ENCODE results near the gene TESK1.
A peak's percentile ranks its signal among the peaks of the same experiment; 100 is the strongest.
"Not testable (repeated sequence)": the region's sequence is repeated elsewhere in the genome, so short reads cannot be mapped to it uniquely, and the experiment has no call there.

Gene TESK1

DNA sequence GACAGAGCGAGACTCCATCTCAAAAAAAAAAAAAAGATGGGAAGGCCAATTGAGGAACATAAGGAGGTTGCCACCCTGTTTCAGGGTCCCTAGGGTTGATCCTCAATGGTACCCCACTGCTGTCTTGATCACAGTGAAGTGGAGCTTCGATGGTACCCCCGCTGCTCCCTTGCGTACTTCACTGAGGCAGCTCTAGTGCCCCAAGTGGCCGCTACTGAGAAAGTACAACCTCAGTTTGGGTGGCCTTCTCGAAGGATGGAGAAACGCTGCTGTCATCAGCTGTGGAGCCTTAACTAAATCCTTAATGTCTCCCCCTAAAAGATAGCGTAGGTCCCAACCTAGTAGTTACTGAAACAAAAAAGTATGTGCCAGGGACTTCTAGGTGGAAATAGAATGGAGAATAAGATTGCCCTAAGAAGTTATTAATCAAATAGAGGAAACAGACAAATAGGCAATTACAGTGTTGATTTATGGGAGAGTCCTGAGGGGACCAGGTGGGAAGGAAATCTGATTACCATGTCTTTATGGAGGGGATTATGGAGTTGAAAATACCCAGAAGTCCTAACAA lies 6.3 kb downstream of the TESK1 start:
- Histone ChIP-seq H3K27me3 (no peaks in the 10 kb centered on the region), H3K36me3 (no peaks in the 10 kb centered on the region), H3K9me3 (no peaks in the 10 kb centered on the region), H3K4me1 (no peaks in the 10 kb centered on the region), H3K4me3 (ENCODE audit: low read depth, low read length) (no peak overlapping the region)
- peak; percentile 54 for DNase-seq
- TF ChIP-seq, protein P1, sequence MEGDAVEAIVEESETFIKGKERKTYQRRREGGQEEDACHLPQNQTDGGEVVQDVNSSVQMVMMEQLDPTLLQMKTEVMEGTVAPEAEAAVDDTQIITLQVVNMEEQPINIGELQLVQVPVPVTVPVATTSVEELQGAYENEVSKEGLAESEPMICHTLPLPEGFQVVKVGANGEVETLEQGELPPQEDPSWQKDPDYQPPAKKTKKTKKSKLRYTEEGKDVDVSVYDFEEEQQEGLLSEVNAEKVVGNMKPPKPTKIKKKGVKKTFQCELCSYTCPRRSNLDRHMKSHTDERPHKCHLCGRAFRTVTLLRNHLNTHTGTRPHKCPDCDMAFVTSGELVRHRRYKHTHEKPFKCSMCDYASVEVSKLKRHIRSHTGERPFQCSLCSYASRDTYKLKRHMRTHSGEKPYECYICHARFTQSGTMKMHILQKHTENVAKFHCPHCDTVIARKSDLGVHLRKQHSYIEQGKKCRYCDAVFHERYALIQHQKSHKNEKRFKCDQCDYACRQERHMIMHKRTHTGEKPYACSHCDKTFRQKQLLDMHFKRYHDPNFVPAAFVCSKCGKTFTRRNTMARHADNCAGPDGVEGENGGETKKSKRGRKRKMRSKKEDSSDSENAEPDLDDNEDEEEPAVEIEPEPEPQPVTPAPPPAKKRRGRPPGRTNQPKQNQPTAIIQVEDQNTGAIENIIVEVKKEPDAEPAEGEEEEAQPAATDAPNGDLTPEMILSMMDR (IDR thresholded peaks at IDR 0.05; ENCODE audit: low read depth, low read length) = peak; percentile 83

DNA sequence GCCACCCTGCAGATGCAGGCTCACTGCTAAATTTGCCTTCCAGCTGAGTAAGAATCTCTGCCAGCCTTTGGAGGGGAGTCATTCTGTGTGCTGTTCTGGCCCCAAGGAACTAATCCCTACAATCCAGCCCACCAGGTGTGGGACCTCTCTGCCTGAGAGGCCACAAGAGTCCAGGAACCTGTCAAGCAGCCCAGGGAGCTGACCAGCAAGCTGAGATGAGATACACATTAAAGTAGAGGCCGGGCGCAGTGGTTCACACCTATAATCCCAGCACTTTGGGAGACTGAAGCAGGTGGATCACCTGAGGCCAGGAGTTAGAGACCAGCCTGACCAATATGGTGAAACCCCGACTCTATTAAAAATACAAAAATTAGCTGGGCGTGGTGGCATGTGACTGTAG lies 7.0 kb downstream of the TESK1 start:
- not testable (repeated sequence) for H3K4me3 ChIP-seq (ENCODE audit: low read depth, low read length); H3K9me3 ChIP-seq; DNase-seq; H3K27me3 ChIP-seq; H3K36me3 ChIP-seq; H3K4me1 ChIP-seq

DNA sequence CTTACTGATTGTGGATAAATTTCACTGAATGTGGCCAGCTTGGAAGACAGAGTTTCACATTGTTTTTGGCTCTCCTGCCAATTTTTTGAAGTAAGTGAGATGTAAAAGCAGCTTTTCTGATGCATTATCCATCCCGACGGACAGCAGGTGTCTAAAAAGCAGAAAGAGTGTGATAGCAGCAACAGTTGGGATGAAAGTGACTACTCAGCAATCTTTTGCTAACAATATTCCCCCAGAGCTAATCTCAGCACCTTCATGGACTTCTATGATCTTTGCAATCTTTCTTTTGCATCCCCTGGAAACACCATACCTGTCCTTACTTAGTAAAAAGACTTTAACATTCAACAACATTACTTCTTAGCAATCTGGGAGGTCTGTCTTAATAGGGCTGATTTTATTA lies 7.8 kb downstream of the TESK1 start:
- TF ChIP-seq, protein P1 (IDR thresholded peaks at IDR 0.05; ENCODE audit: low read depth, low read length) = no peak
- Histone ChIP-seq H3K4me3 (ENCODE audit: low read depth, low read length) (no peak overlapping the region), H3K27me3 (peaks cover 6% of the 10 kb centered on the region), H3K36me3 (no peaks in the 10 kb centered on the region), H3K9me3 (no peaks in the 10 kb centered on the region), H3K4me1 (no peaks in the 10 kb centered on the region)
- no peak for DNase-seq

DNA sequence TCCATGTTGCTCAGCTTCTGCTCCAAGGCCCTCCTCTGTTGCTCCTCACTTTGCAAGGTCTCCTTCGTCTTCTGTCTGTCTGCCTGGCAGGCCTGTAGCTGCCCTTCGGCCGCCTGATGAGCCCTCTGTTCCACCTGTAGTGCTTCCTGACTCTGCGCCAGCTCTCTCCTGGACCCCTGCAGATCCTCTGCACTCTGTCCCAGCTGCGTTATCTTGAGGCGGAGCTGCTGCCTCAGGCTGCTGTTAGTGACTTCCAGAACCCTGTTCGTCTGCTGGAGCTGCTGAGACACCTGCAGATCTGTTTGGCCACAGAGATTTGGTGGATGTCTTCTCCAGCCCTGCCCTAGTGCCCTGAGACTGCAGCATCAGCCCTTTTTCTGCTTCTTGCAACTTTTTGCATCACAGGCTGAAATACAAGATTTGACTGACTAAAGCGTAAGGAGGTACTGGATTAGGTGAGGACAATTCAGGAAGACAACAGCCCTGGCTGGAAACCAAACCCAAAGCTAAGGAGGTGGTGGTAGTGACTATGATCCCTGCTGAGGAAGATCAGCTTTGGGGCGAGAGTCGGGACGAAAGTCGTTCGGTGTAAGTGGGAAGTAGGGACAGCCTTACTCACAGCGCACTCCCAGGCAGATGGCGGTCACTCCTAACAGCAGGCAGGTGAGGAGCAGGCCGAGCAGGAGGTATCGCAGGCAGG lies 11.1 kb downstream of the TESK1 start:
- Histone ChIP-seq H3K4me3 (ENCODE audit: low read depth, low read length) (no peak overlapping the region), H3K27me3 (peaks cover 6% of the 10 kb centered on the region), H3K4me1 (no peaks in the 10 kb centered on the region), H3K9me3 (no peaks in the 10 kb centered on the region), H3K36me3 (no peaks in the 10 kb centered on the region)
- TF ChIP-seq, protein P1 (IDR thresholded peaks at IDR 0.05; ENCODE audit: low read depth, low read length) = no peak
- DNase-seq = no peak

DNA sequence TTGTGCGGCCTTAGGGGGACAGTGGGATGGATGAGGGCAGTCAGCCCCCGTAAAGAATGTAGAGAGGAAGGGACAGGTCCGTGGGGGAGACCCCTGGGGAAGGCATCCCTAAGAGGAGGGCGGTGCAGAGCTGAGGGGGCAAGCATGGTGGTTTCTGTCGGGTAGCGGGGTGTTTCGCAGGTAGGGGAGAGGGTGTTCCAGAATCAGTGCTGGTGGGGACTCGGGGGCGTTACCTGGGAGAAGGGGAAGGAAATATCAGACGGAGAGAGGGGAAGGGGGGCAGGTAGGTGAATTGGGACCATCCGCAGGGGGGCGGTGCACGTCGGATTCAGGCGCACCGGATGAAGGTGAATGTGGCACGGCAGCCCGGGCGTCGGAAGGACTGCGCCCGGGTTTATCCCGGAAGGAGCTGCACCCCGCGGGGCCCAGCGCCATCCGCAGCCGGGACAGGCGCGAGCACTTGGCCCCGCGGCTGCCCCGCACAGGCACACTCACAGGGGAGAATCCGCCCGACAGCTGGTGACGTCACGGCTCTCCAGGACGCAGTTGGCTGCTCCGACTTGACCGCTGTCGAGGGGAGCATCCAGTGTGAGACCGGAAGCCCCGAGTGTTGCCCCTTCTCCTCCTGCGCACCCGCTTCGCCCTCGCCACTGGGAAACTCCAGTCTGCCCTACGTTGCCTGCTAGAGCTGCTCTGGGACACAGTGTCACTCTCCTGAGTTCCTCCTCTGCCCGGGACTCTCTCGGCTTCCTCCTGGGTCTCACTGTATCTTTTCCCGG lies 11.8 kb downstream of the TESK1 start:
- DNase-seq = peak; percentile 61
- Histone ChIP-seq H3K4me3 (ENCODE audit: low read depth, low read length) (peak overlapping the region; percentile 54), H3K36me3 (no peaks in the 10 kb centered on the region), H3K27me3 (peaks cover 6% of the 10 kb centered on the region), H3K4me1 (no peaks in the 10 kb centered on the region), H3K9me3 (no peaks in the 10 kb centered on the region)
- TF ChIP-seq, protein P1 (IDR thresholded peaks at IDR 0.05; ENCODE audit: low read depth, low read length) = peak; percentile 6; the same call in 1 of the 2 replicates

DNA sequence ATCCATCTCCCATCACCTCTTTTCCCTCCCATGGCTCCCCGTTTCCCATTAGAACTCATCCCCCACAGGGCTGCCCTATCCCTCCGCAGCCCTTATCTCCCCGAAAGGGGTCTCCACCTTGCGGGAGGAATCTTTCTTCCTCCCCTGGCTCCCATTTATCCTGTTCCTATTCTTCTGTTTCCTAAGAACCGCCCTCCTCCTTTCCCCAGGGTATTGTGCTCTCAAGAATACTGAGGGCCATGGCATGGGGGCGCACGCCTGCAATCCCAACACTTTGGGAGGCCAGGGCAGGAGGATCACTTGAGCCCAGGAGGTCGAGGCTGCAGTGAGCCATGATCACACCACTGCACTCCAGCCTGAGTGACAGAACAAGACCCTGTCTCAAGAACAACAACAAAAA lies 12.5 kb downstream of the TESK1 start:
- no peak for DNase-seq
- peaks cover 6% of the 10 kb centered on the region for H3K27me3 ChIP-seq
- peak overlapping the region; percentile 54 for H3K4me3 ChIP-seq (ENCODE audit: low read depth, low read length)
- no peaks in the 10 kb centered on the region for H3K9me3 ChIP-seq
- TF ChIP-seq, protein P1 (IDR thresholded peaks at IDR 0.05; ENCODE audit: low read depth, low read length) = no peak
- no peaks in the 10 kb centered on the region for H3K36me3 ChIP-seq
- no peaks in the 10 kb centered on the region for H3K4me1 ChIP-seq

Measured in BE2C (cell line).